ENCODE results near the gene DNTT.

DNA sequence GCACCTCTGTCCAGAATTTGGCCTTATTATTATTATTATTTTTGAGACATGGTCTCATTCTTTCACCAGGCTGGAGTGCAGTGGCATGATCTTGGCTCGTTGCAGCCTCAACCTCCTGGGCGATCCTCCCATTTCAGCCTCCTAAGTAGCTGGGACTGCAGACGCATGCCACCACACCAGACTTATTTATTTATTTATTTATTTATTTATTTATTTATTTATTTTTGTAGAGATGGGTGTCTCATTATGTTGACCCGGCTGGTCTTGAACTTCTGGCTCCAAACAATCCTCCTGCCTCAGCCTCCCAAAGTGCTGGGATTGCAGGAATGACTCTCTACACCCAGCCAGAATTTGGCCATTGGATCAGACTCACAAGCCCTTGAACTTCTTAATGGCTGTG is 39.3 kb upstream of the DNTT start:
- TF ChIP-seq EZH2 (IDR thresholded peaks at IDR 0.05; ENCODE audit: insufficient read depth, poor library complexity, severe bottlenecking) (no peak), EZH2phosphoT487 (IDR thresholded peaks at IDR 0.05; ENCODE audit: insufficient read depth, low read depth) (no peak)

Data from GM23248 (cell line).